K562 (cell line): ENCODE results near the gene TP53RK. TPM values are rescaled to one million over a fixed set of nuclear protein-coding genes. Genes with fewer than 3 reads are reported as not detected.

Experiments
- ATF4 ChIP-seq: fragments of 450-650 bp; formaldehyde crosslinking; IDR thresholded peaks from 2 replicates; pipeline ENCODE4 v1.4.0; 2022; ENCODE audit warnings: mild to moderate bottlenecking, moderate library complexity
- BCL6 ChIP-seq: fragments of 250-450 bp; sonication (Bioruptor Pico); IDR thresholded peaks from 2 replicates; pipeline ENCODE4 v1.4.0; 2020
- BRD9 ChIP-seq: fragments of 450-650 bp; IDR thresholded peaks from 2 replicates; pipeline ENCODE4 v1.6.1; 2018; ENCODE audit warnings: low read depth; ENCODE audit not compliant: partially characterized antibody
- CC2D1A ChIP-seq: fragments of 450-650 bp; IDR thresholded peaks from 2 replicates; pipeline ENCODE4 v1.6.1; 2017; ENCODE audit warnings: mild to moderate bottlenecking
- HDAC1 ChIP-seq, 2 experiments: fragments of 450-650 bp; IDR thresholded peaks; 2 replicates each; pipeline ENCODE4 v1.6.1; 2016 to 2017; ENCODE audit warnings: inconsistent platforms in 1 of 2, mild to moderate bottlenecking in 1 of 2, moderate library complexity in 1 of 2
- JUND ChIP-seq, 2 experiments: IDR thresholded peaks; 2 replicates in 1 of 2; 3 replicates in 1 of 2; pipeline ENCODE4 v1.6.1; 2011; ENCODE audit warnings: borderline replicate concordance in 2 of 2, low read depth in 2 of 2, low read length in 2 of 2, improper control_type of control experiment in 1 of 2, missing biosample characterization in 1 of 2, missing genetic modification characterization in 1 of 2, missing genetic modification reagents in 1 of 2
- KDM1A ChIP-seq, 2 experiments: fragments of 450-650 bp; IDR thresholded peaks; 2 replicates each; pipeline ENCODE4 v1.6.1; 2016; ENCODE audit warnings: mild to moderate bottlenecking in 2 of 2
- MIER1 ChIP-seq: fragments of 450-650 bp; IDR thresholded peaks from 2 replicates; pipeline ENCODE4 v1.6.1; 2016; ENCODE audit warnings: antibody characterized with exemption, mild to moderate bottlenecking, low read depth
- NCOA4 ChIP-seq: fragments of 450-650 bp; IDR thresholded peaks from 2 replicates; pipeline ENCODE4 v1.6.1; 2018; ENCODE audit warnings: mild to moderate bottlenecking; ENCODE audit not compliant: partially characterized antibody
- NKRF ChIP-seq: fragments of 450-650 bp; IDR thresholded peaks from 2 replicates; pipeline ENCODE4 v1.6.1; 2016; ENCODE audit warnings: borderline replicate concordance
- SMAD4 ChIP-seq: fragments of 250-450 bp; sonication (Bioruptor Pico); conservative IDR thresholded peaks from 2 replicates; pipeline ENCODE4 v1.8.0; 2021; ENCODE audit warnings: inconsistent platforms, mild to moderate bottlenecking, moderate library complexity
- SMARCA5 ChIP-seq: fragments of 450-650 bp; IDR thresholded peaks from 2 replicates; pipeline ENCODE4 v1.6.1; 2016
- THRAP3 ChIP-seq: fragments of 450-650 bp; IDR thresholded peaks from 2 replicates; pipeline ENCODE4 v1.6.1; 2016; ENCODE audit warnings: mild to moderate bottlenecking, inconsistent platforms, borderline replicate concordance
- THRB ChIP-seq: fragments of 450-650 bp; formaldehyde crosslinking; conservative IDR thresholded peaks from 2 replicates; pipeline ENCODE4 v1.4.0; 2022; ENCODE audit warnings: mild to moderate bottlenecking, missing genetic modification characterization
- ZBTB5 ChIP-seq: fragments of 450-650 bp; IDR thresholded peaks from 2 replicates; pipeline ENCODE4 v1.6.1; 2017; ENCODE audit warnings: antibody characterized with exemption
- ZEB2 ChIP-seq: fragments of 450-650 bp; IDR thresholded peaks from 2 replicates; pipeline ENCODE4 v1.6.1; 2016
- ZNF124 ChIP-seq: sonication (generic); formaldehyde crosslinking; IDR thresholded peaks from 2 replicates; pipeline ENCODE4 v1.8.1; 2022; ENCODE audit warnings: missing genetic modification reagents
- ZNF3 ChIP-seq: fragments of 250-450 bp; sonication (Bioruptor Pico); IDR thresholded peaks from 2 replicates; pipeline ENCODE4 v1.5.0; 2021; ENCODE audit warnings: mild to moderate bottlenecking, moderate library complexity
- ZNF316 ChIP-seq: fragments of 450-650 bp; IDR thresholded peaks from 2 replicates; pipeline ENCODE4 v1.6.1; 2016
- ZNF395 ChIP-seq: fragments of 200-800 bp; sonication (Bioruptor generic); IDR thresholded peaks from 2 replicates; pipeline ENCODE4 v1.6.1; 2017; ENCODE audit warnings: missing genetic modification characterization, missing compliant biosample characterization
- ZNF699 ChIP-seq: fragments of 250-450 bp; sonication (Bioruptor Pico); IDR thresholded peaks from 2 replicates; pipeline ENCODE4 v1.8.0; 2021; ENCODE audit warnings: mild to moderate bottlenecking, moderate library complexity; ENCODE audit not compliant: insufficient replicate concordance
- polyA plus RNA-seq, 8 experiments: library from polyadenylated mRNA; depleted of rRNA in 4 of 8; stranded (reverse) in 5 of 8; unstranded in 3 of 8; fragments of >200 nt; fragmentation: Nextera tagmentation in 2 of 8; fragmentation: Illumina TruSeq in 1 of 8; extraction: Ambion mirVana in 2 of 8; extraction: Trizol in 1 of 8; gene quantifications; 2 replicates each; pipeline versions ENCODE4 v1.2.1 to v1.2.3, GENCODE V29; 2011 to 2014; ENCODE audit warnings: inconsistent platforms in 1 of 8, missing spikeins in 1 of 8
- total RNA-seq, 7 experiments: library from RNA; depleted of rRNA in 6 of 7; stranded (reverse); fragments of >200 nt in 6 of 7; fragmentation: Illumina TruSeq in 2 of 7; extraction: Trizol in 2 of 7; gene quantifications; 2 replicates each; pipeline versions ENCODE4 v1.2.1 to v1.2.3, GENCODE V29; 2011 to 2021; ENCODE audit warnings: low replicate concordance in 1 of 7

The TP53RK gene
- total and polyA plus RNA-seq, 9 of the 15 experiments (the other 6 are each of a cell fraction or from before 2014, with no cell fraction given) = 2.9 to 43.5 (median 17.2) TPM

GRCh38 chr20:46681032-46681854 lies 8.0 kb downstream of the TP53RK start (continued):
- TF ChIP-seq BRD9 (peak; percentile 64), NKRF (peak; percentile 57; the same call in 1 of the 2 replicates), KDM1A (IDR thresholded peaks at IDR 0.05) (no peak), SMAD4 (CRISPR knock-in tag) (no peak), SMARCA5 (0 out of 2 replicates have a peak, but pooled peaks have one; percentile 57), ZNF124 (no peak), MIER1 (peak; percentile 40; the same call in 1 of the 2 replicates), ZNF395 (CRISPR knock-in tag) (no peak), THRB (CRISPR knock-in tag) (peak; percentile 92), THRAP3 (peak; percentile 89; the same call in 1 of the 2 replicates), HDAC1 (IDR thresholded peaks at IDR 0.05) (peak in 1 of 2 experiments; percentile 70; a peak in 2 of 4 replicates), ZNF3 (0 out of 2 replicates have a peak, but pooled peaks have one; percentile 50), ZEB2 (peak; percentile 75), ZNF316 (peak; percentile 33), ZBTB5 (peak; percentile 90), NCOA4 (peak; percentile 44), ATF4 (CRISPR knock-in tag) (no peak), CC2D1A (peak; percentile 93), BCL6 (CRISPR knock-in tag) (no peak), JUND (IDR thresholded peaks at IDR 0.05; ENCODE audit: borderline replicate concordance, low read depth, low read length) (0 out of 2 replicates have a peak, but pooled peaks have one; percentile 5), JUND (tag; IDR thresholded peaks at IDR 0.05; ENCODE audit: borderline replicate concordance, low read depth, low read length) (no peak), ZNF699 (CRISPR knock-in tag) (no peak)
